Activated CD4-positive, CD25-positive, alpha-beta regulatory T cell treated with anti-CD3 and anti-CD28 coated beads, Interleukin-2, amount 50 U/mL, for 16 hours (primary cell): ENCODE data around the gene GRIPAP1.

Experiments used
- DNase-seq: peaks from one replicate; pipeline ENCODE4 v3.0.0-alpha.2; 2020; ENCODE audit warnings: low read depth, low spot score

Gene GRIPAP1

GRCh38 chrX:48958635-48959094, 43.4 kb downstream of the GRIPAP1 start:
- DNase-seq = no peak

- DNase-seq = peak; percentile 86
Observed at GRCh38 chrX:48957827-48958634, 44.0 kb downstream of the GRIPAP1 start.

- peak; percentile 61 for DNase-seq
Observed at GRCh38 chrX:48957477-48957826, 44.6 kb downstream of the GRIPAP1 start, which contains the start of gene OTUD5. Gene OTUD5, minus strand, starts transcription at chrX:48957607. Its CDS starts 37 bp downstream, at chrX:48957570.

- no peak for DNase-seq
Observed at GRCh38 chrX:48956728-48957414, 45.2 kb downstream of the GRIPAP1 start.

- no peak for DNase-seq
Observed at GRCh38 chrX:48948589-48948988, 53.5 kb downstream of the GRIPAP1 start.

GRCh38 chrX:48945517-48946348, 56.3 kb downstream of the GRIPAP1 start:
- no peak for DNase-seq

- no peak for DNase-seq
Observed at GRCh38 chrX:48942895-48943294, 59.2 kb downstream of the GRIPAP1 start.

GRCh38 chrX:48940404-48940955, 61.6 kb downstream of the GRIPAP1 start:
- no peak for DNase-seq

GRCh38 chrX:48939524-48940228, 62.4 kb downstream of the GRIPAP1 start:
- DNase-seq = no peak

- peak; percentile 57 for DNase-seq
Observed at GRCh38 chrX:48938721-48939425, 63.2 kb downstream of the GRIPAP1 start.

GRCh38 chrX:48937054-48937907, 64.8 kb downstream of the GRIPAP1 start:
- peak; percentile 79 for DNase-seq

GRCh38 chrX:48936429-48937053, 65.5 kb downstream of the GRIPAP1 start:
- no peak for DNase-seq

GRCh38 chrX:48935301-48935670, 66.8 kb downstream of the GRIPAP1 start:
- DNase-seq = no peak

- DNase-seq = no peak
Observed at GRCh38 chrX:48934581-48935300, 67.3 kb downstream of the GRIPAP1 start.

GRCh38 chrX:48933757-48934156, 68.3 kb downstream of the GRIPAP1 start:
- DNase-seq = no peak

- no peak for DNase-seq
Observed at GRCh38 chrX:48927736-48928382, 74.2 kb downstream of the GRIPAP1 start.

GRCh38 chrX:48927123-48927522, 74.9 kb downstream of the GRIPAP1 start:
- no peak for DNase-seq

GRCh38 chrX:48924270-48924669, 77.8 kb downstream of the GRIPAP1 start:
- no peak for DNase-seq
